K562 (cell line): ENCODE results near the gene INPP1. TPM values are rescaled to one million over a fixed set of nuclear protein-coding genes. Genes with fewer than 3 reads are reported as not detected.

ENCODE experiments used
- ATAC-seq: fragments of 200-7000 bp; cut with Tn5 transposase; 3 replicates; pipeline ENCODE4 v1.9.1; 2020; ENCODE audit warnings: moderate library complexity
- BruUV-seq: library from RNA; stranded (reverse); fragments of 400-500 nt; replicated peaks from 2 replicates; lab custom pipeline; 2021; lab: Mats Ljungman, UMichigan
- CTCF ChIA-PET: fragments of 300-600 bp; formaldehyde crosslinking; extraction: SDS; loops from one replicate; lab custom pipeline; 2021; ENCODE audit warnings: low intra/inter-chr PET ratio; lab: Yijun Ruan, JAX
- POLR2A ChIA-PET: fragments of 300-600, 350-650 bp; sonication (Branson Sonifier 250); formaldehyde crosslinking; extraction: SDS; loops from one replicate; lab custom pipeline; 2021; ENCODE audit warnings: antibody characterized with exemption, inconsistent platforms; lab: Yijun Ruan, JAX
- DNase-seq, 4 experiments: peaks; one replicate each; pipeline versions ENCODE4 v3.0.0 to v3.0.0-alpha.2; 2011 to 2018; ENCODE audit warnings: low spot score in 3 of 4, mixed read lengths in 3 of 4; ENCODE audit errors: extremely low read depth in 1 of 4
- FAIRE-seq: peaks from 2 replicates; lab custom pipeline; 2011; peaks lifted over from hg19 to GRCh38; lab: Jason Lieb, UNC
- H2AFZ ChIP-seq: 2 replicates; pipeline ENCODE4 v1.6.0; 2011; ENCODE audit warnings: low read depth, low read length, control low read depth, inconsistent platforms
- H3K27ac ChIP-seq: fragments of 200-600 bp; 3 replicates; pipeline ENCODE4 v1.8.0; 2011; ENCODE audit warnings: low read depth, mild to moderate bottlenecking, control low read depth, inconsistent platforms, low read length, moderate library complexity, mixed read lengths; ENCODE audit errors: extremely low read depth
- H3K27me3 ChIP-seq, 2 experiments: fragments of 300-600 bp in 1 of 2; 2 replicates in 1 of 2; 3 replicates in 1 of 2; pipeline versions ENCODE4 v1.6.0 to v1.8.0; 2011; ENCODE audit warnings: inconsistent platforms in 2 of 2, low read length in 2 of 2, mild to moderate bottlenecking in 1 of 2, mixed read lengths in 1 of 2, moderate library complexity in 1 of 2; ENCODE audit not compliant: control insufficient read depth in 2 of 2, insufficient read depth in 2 of 2
- H3K36me3 ChIP-seq: fragments of 300-600 bp; 3 replicates; pipeline ENCODE4 v1.8.0; 2011; ENCODE audit warnings: mild to moderate bottlenecking, low read length, inconsistent platforms; ENCODE audit not compliant: control insufficient read depth, insufficient read depth
- H3K4me1 ChIP-seq, 2 experiments: fragments of 200-600 bp in 1 of 2; replicated peaks in 1 of 2; 2 replicates in 1 of 2; 3 replicates in 1 of 2; pipeline versions ENCODE4 v1.5.1 to v1.8.0; 2011; ENCODE audit warnings: inconsistent platforms in 2 of 2, low read length in 2 of 2, mild to moderate bottlenecking in 1 of 2, mixed read lengths in 1 of 2, moderate library complexity in 1 of 2; ENCODE audit not compliant: control insufficient read depth in 2 of 2, insufficient read depth in 2 of 2
- H3K4me2 ChIP-seq: 2 replicates; pipeline ENCODE4 v1.6.1; 2011; ENCODE audit warnings: low read length, control low read depth, inconsistent platforms, mixed read lengths; ENCODE audit not compliant: insufficient read depth
- H3K4me3 ChIP-seq: fragments of 200-600 bp; sonication (generic), shearing (Covaris generic); 2 replicates; pipeline ENCODE4 v1.5.1; 2016; ENCODE audit warnings: control low read depth, inconsistent platforms
- H3K79me2 ChIP-seq: fragments of 200-600 bp; 3 replicates; pipeline ENCODE4 v1.8.0; 2011; ENCODE audit warnings: low read length, inconsistent platforms; ENCODE audit not compliant: control insufficient read depth, insufficient read depth
- H3K9ac ChIP-seq, 2 experiments: 2 replicates each; pipeline versions ENCODE4 v1.6.0 to v1.6.1; 2011; ENCODE audit warnings: low read depth in 2 of 2, low read length in 2 of 2, control low read depth in 1 of 2, inconsistent platforms in 1 of 2, mild to moderate bottlenecking in 1 of 2, mixed read lengths in 1 of 2; ENCODE audit not compliant: insufficient read depth in 1 of 2
- H3K9me1 ChIP-seq: one replicate; pipeline ENCODE4 v1.6.0; 2011; ENCODE audit warnings: inconsistent platforms, mild to moderate bottlenecking, low read length, moderate library complexity; ENCODE audit not compliant: control insufficient read depth, insufficient read depth
- H3K9me3 ChIP-seq: replicated peaks from 2 replicates; pipeline ENCODE4 v1.5.1; 2011; ENCODE audit warnings: low read depth, low read length, inconsistent platforms; ENCODE audit not compliant: control insufficient read depth, insufficient read depth
- H4K20me1 ChIP-seq: replicated peaks from 2 replicates; pipeline ENCODE4 v1.6.1; 2011; ENCODE audit warnings: low read length, inconsistent platforms, mixed read lengths; ENCODE audit not compliant: control insufficient read depth, insufficient read depth
- ARID1B ChIP-seq: fragments of 450-650 bp; IDR thresholded peaks from 2 replicates; pipeline ENCODE4 v1.6.1; 2016; ENCODE audit warnings: antibody characterized with exemption, mild to moderate bottlenecking, inconsistent platforms
- CBX5 ChIP-seq: IDR thresholded peaks from 2 replicates; pipeline ENCODE4 v1.6.1; 2014; ENCODE audit warnings: low read depth, borderline replicate concordance
- ESRRA ChIP-seq: fragments of 450-650 bp; IDR thresholded peaks from 2 replicates; pipeline ENCODE4 v1.6.1; 2014; ENCODE audit warnings: low read depth, mild to moderate bottlenecking, moderate library complexity, borderline replicate concordance
- GABPA ChIP-seq: fragments of 200-800 bp; sonication (Bioruptor generic); conservative IDR thresholded peaks from 2 replicates; pipeline ENCODE4 v1.6.1; 2016; ENCODE audit warnings: low read depth, missing genetic modification characterization, missing compliant biosample characterization
- HDAC3 ChIP-seq: fragments of 450-650 bp; IDR thresholded peaks from 2 replicates; pipeline ENCODE4 v1.6.1; 2018; ENCODE audit warnings: borderline replicate concordance, mild to moderate bottlenecking, moderate library complexity; ENCODE audit not compliant: partially characterized antibody
- HMBOX1 ChIP-seq: sonication (generic); IDR thresholded peaks from 2 replicates; pipeline ENCODE4 v1.6.1; 2016
- LEF1 ChIP-seq: fragments of 450-650 bp; IDR thresholded peaks from 2 replicates; pipeline ENCODE4 v1.6.1; 2016; ENCODE audit warnings: mild to moderate bottlenecking
- MCM5 ChIP-seq: fragments of 450-650 bp; IDR thresholded peaks from 2 replicates; pipeline ENCODE4 v1.6.1; 2016; ENCODE audit warnings: low read depth
- NFRKB ChIP-seq: fragments of 450-650 bp; IDR thresholded peaks from 2 replicates; pipeline ENCODE4 v1.6.1; 2016; ENCODE audit warnings: low read depth
- RFX7 ChIP-seq: fragments of 250-450 bp; sonication (Bioruptor Pico); IDR thresholded peaks from 2 replicates; pipeline ENCODE4 v1.5.1; 2021; ENCODE audit warnings: mild to moderate bottlenecking
- SAFB2 ChIP-seq: fragments of 200-400 bp; formaldehyde crosslinking; IDR thresholded peaks from 2 replicates; pipeline ENCODE4 v1.6.1; 2018; ENCODE audit warnings: borderline replicate concordance, low read length, low read depth, moderate library complexity; ENCODE audit not compliant: severe bottlenecking
- SMAD4 ChIP-seq: fragments of 250-450 bp; sonication (Bioruptor Pico); conservative IDR thresholded peaks from 2 replicates; pipeline ENCODE4 v1.8.0; 2021; ENCODE audit warnings: inconsistent platforms, mild to moderate bottlenecking, moderate library complexity
- SMARCA4 ChIP-seq: fragments of 450-650 bp; IDR thresholded peaks from 2 replicates; pipeline ENCODE4 v1.6.1; 2016
- TARDBP ChIP-seq: fragments of 450-650 bp; IDR thresholded peaks from 2 replicates; pipeline ENCODE4 v1.6.1; 2016
- ZEB2 ChIP-seq: fragments of 450-650 bp; IDR thresholded peaks from 2 replicates; pipeline ENCODE4 v1.6.1; 2016
- ZNF274 ChIP-seq: IDR thresholded peaks from 2 replicates; pipeline ENCODE4 v1.6.1; 2011; ENCODE audit warnings: low read depth, mild to moderate bottlenecking, low read length, moderate library complexity, borderline replicate concordance
- WGBS: fragments of 100-300 bp; shearing (Covaris generic); methylation state at CpG from one replicate; pipeline ENCODE4 v1.1.6; 2016; ENCODE audit warnings: low coverage, mixed read lengths; ENCODE audit not compliant: insufficient coverage; ENCODE audit errors: missing lambda C conversion rate; 5-methylcytosine and 5-hydroxymethylcytosine counted together
- in situ Hi-C: fragments of 300-500 bp; cut with MboI; formaldehyde crosslinking; loops from 4 replicates; pipeline ENCODE4 v1.15.0; 2018; ENCODE audit warnings: inconsistent platforms, mixed read lengths
- intact Hi-C: fragments of 100-400 bp; cut with micrococcal nuclease; formaldehyde crosslinking; loops from 2 replicates; pipeline ENCODE4 v1.14.2; 2022
- polyA plus RNA-seq, 8 experiments: library from polyadenylated mRNA; depleted of rRNA in 4 of 8; stranded (reverse) in 5 of 8; unstranded in 3 of 8; fragments of >200 nt; fragmentation: Nextera tagmentation in 2 of 8; fragmentation: Illumina TruSeq in 1 of 8; extraction: Ambion mirVana in 2 of 8; extraction: Trizol in 1 of 8; gene quantifications; 2 replicates each; pipeline versions ENCODE4 v1.2.1 to v1.2.3, GENCODE V29; 2011 to 2014; ENCODE audit warnings: inconsistent platforms in 1 of 8, missing spikeins in 1 of 8
- total RNA-seq, 7 experiments: library from RNA; depleted of rRNA in 6 of 7; stranded (reverse); fragments of >200 nt in 6 of 7; fragmentation: Illumina TruSeq in 2 of 7; extraction: Trizol in 2 of 7; gene quantifications; 2 replicates each; pipeline versions ENCODE4 v1.2.1 to v1.2.3, GENCODE V29; 2011 to 2021; ENCODE audit warnings: low replicate concordance in 1 of 7
- TF ChIP-seq, protein P1 (sequence below): fragments of 450-650 bp; IDR thresholded peaks from 2 replicates; pipeline ENCODE4 v1.6.1; 2018; ENCODE audit not compliant: partially characterized antibody
- TF ChIP-seq, protein P2 (sequence below): fragments of 450-650 bp; IDR thresholded peaks from 2 replicates; pipeline ENCODE4 v1.6.1; 2016; ENCODE audit warnings: antibody characterized with exemption

Gene INPP1
- total and polyA plus RNA-seq, 9 of the 15 experiments (the other 6 are each of a cell fraction or from before 2014, with no cell fraction given) = 3.7 to 11.8 (median 6.5) TPM

- Histone ChIP-seq H3K4me3 (no peak overlapping the region), H3K27me3 (no peaks in the 10 kb centered on the region), H3K36me3 (no peaks in the 10 kb centered on the region), H3K9me3 (no peaks in the 10 kb centered on the region), H3K27ac (peak overlapping the region; percentile 70), H2AFZ (peak overlapping the region; percentile 90), H3K9me1 (no peaks in the 10 kb centered on the region), H3K79me2 (no peaks in the 10 kb centered on the region), H3K4me1 (peaks cover 0 to 49% of the 10 kb centered on the region in 2 experiments; a peak in 3 of 5 replicates), H4K20me1 (no peaks in the 10 kb centered on the region), H3K9ac (peak overlapping the region; percentile 49 to 78; a peak in 3 of 4 replicates), H3K4me2 (peak overlapping the region; percentile 73)
- BruUV-seq = no TSS peak
- in situ Hi-C loops (no loop called here), intact Hi-C loops (no loop called here)
- ChIA-PET POLR2A (interaction anchor here (0.6 to 1.1 kb wide), 2 partner anchors 9 to 35 kb away, joined by 3 to 4 read pairs; no protein-coding TSS in a partner anchor), CTCF (no interaction called here)
- WGBS = 8% methylated on average over 12 of the region's 12 CpGs
- peak; percentile 87 for FAIRE-seq
- peak; percentile 74 for ATAC-seq
- DNase-seq = peak; percentile 54 to 76 (median 58)
- TF ChIP-seq ESRRA = peak; percentile 33; the same call in 1 of the 2 replicates
- TF ChIP-seq TARDBP = no peak
- no peak for TF ChIP-seq MCM5
- TF ChIP-seq ARID1B = peak; percentile 76
- peak; percentile 53; the same call in 1 of the 2 replicates for TF ChIP-seq SMARCA4
- no peak for TF ChIP-seq CBX5
- no peak for TF ChIP-seq HDAC3
- peak; percentile 42; the same call in 1 of the 2 replicates for TF ChIP-seq HMBOX1
- peak; percentile 82 for TF ChIP-seq SMAD4
- TF ChIP-seq, protein P1, sequence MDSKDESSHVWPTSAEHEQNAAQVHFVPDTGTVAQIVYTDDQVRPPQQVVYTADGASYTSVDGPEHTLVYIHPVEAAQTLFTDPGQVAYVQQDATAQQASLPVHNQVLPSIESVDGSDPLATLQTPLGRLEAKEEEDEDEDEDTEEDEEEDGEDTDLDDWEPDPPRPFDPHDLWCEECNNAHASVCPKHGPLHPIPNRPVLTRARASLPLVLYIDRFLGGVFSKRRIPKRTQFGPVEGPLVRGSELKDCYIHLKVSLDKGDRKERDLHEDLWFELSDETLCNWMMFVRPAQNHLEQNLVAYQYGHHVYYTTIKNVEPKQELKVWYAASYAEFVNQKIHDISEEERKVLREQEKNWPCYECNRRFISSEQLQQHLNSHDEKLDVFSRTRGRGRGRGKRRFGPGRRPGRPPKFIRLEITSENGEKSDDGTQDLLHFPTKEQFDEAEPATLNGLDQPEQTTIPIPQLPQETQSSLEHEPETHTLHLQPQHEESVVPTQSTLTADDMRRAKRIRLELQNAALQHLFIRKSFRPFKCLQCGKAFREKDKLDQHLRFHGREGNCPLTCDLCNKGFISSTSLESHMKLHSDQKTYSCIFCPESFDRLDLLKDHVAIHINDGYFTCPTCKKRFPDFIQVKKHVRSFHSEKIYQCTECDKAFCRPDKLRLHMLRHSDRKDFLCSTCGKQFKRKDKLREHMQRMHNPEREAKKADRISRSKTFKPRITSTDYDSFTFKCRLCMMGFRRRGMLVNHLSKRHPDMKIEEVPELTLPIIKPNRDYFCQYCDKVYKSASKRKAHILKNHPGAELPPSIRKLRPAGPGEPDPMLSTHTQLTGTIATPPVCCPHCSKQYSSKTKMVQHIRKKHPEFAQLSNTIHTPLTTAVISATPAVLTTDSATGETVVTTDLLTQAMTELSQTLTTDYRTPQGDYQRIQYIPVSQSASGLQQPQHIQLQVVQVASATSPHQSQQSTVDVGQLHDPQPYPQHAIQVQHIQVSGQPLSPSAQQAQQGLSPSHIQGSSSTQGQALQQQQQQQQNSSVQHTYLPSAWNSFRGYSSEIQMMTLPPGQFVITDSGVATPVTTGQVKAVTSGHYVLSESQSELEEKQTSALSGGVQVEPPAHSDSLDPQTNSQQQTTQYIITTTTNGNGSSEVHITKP = peak; percentile 95
- TF ChIP-seq GABPA (tag) = no peak
- no peak for TF ChIP-seq SAFB2
- TF ChIP-seq ZNF274 = no peak
- TF ChIP-seq LEF1 = peak; percentile 79
- no peak for TF ChIP-seq RFX7 (CRISPR knock-in tag)
- peak; percentile 80 for TF ChIP-seq ZEB2
- 0 out of 2 replicates have a peak, but pooled peaks have one; percentile 36 for TF ChIP-seq NFRKB
- TF ChIP-seq, protein P2, sequence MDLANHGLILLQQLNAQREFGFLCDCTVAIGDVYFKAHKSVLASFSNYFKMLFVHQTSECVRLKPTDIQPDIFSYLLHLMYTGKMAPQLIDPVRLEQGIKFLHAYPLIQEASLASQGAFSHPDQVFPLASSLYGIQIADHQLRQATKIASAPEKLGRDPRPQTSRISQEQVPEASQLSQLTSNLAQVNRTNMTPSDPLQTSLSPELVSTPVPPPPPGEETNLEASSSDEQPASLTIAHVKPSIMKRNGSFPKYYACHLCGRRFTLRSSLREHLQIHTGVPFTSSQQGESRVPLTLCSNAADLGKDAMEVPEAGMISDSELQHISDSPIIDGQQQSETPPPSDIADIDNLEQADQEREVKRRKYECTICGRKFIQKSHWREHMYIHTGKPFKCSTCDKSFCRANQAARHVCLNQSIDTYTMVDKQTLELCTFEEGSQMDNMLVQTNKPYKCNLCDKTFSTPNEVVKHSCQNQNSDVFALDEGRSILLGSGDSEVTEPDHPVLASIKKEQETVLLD = 0 out of 2 replicates have a peak, but pooled peaks have one; percentile 35
These were observed 10.8 kb downstream of the INPP1 start for GRCh38 chr2:190354003-190354690.
